H1 (cell line): ENCODE measurements around the gene TMEM108. TPM values are rescaled to one million over a fixed set of nuclear protein-coding genes. Genes with fewer than 3 reads are reported as not detected.

Source experiments
- CTCF ChIA-PET: fragments of 300-600 bp; sonication (Branson Sonifier 250); formaldehyde crosslinking; loops from one replicate; lab custom pipeline; 2021; ENCODE audit not compliant: partially characterized antibody; lab: Charles Lee
- POLR2A ChIA-PET: fragments of 300-600 bp; sonication (Branson Sonifier 250); formaldehyde crosslinking; loops from one replicate; lab custom pipeline; 2021; ENCODE audit warnings: inconsistent platforms; ENCODE audit not compliant: partially characterized antibody; lab: Charles Lee
- DNase-seq, 2 experiments: peaks; one replicate each; pipeline versions ENCODE4 v3.0.0 to v3.0.0-alpha.2; 2010 to 2022; ENCODE audit warnings: low spot score in 2 of 2, low read depth in 1 of 2, mixed read lengths in 1 of 2
- FAIRE-seq: peaks from 2 replicates; lab custom pipeline; 2011; peaks lifted over from hg19 to GRCh38; lab: Jason Lieb, UNC
- H2AFZ ChIP-seq: 2 replicates; pipeline ENCODE4 v1.8.1; 2012; ENCODE audit warnings: low read length, inconsistent platforms
- H2AK5ac ChIP-seq: 2 replicates; pipeline ENCODE4 v1.6.1; 2013; ENCODE audit warnings: low read depth, low read length
- H2BK120ac ChIP-seq: replicated peaks from 2 replicates; pipeline ENCODE3; 2013; ENCODE audit warnings: low read depth, low read length, inconsistent platforms
- H2BK12ac ChIP-seq: 2 replicates; pipeline ENCODE4 v1.6.1; 2013; ENCODE audit warnings: low read depth, low read length
- H2BK15ac ChIP-seq: 2 replicates; pipeline ENCODE4 v1.6.1; 2013; ENCODE audit warnings: low read length
- H2BK20ac ChIP-seq: 2 replicates; pipeline ENCODE4 v1.6.1; 2013; ENCODE audit warnings: low read length
- H2BK5ac ChIP-seq: 2 replicates; pipeline ENCODE4 v1.6.1; 2013; ENCODE audit warnings: low read depth, low read length
- H3K14ac ChIP-seq: 2 replicates; pipeline ENCODE4 v1.6.1; 2013; ENCODE audit warnings: inconsistent platforms; ENCODE audit not compliant: insufficient read length
- H3K18ac ChIP-seq: 2 replicates; pipeline ENCODE4 v1.6.1; 2013; ENCODE audit warnings: low read length; ENCODE audit errors: extremely low read depth
- H3K23ac ChIP-seq: 2 replicates; pipeline ENCODE4 v1.6.1; 2013; ENCODE audit warnings: inconsistent platforms; ENCODE audit not compliant: insufficient read length
- H3K23me2 ChIP-seq: 2 replicates; pipeline ENCODE4 v1.6.1; 2013; ENCODE audit warnings: low read depth, low read length
- H3K27ac ChIP-seq: 2 replicates; pipeline ENCODE4 v1.6.1; 2011; ENCODE audit warnings: low read depth, low read length, inconsistent platforms
- H3K27me3 ChIP-seq, 4 experiments: replicated peaks in 1 of 4; 1 replicate in 1 of 4; 2 replicates in 3 of 4; pipeline versions ENCODE4 v1.6.1 to v1.8.1; 2011 to 2013; ENCODE audit warnings: low read length in 3 of 4, mild to moderate bottlenecking in 3 of 4, inconsistent platforms in 2 of 4, mixed read lengths in 2 of 4, moderate library complexity in 1 of 4; ENCODE audit not compliant: control insufficient read depth in 3 of 4, insufficient read depth in 3 of 4; ENCODE audit errors: extremely low read depth in 1 of 4
- H3K36me3 ChIP-seq, 4 experiments: 2 replicates each; pipeline versions ENCODE4 v1.6.1 to v1.8.1; 2011 to 2013; ENCODE audit warnings: mild to moderate bottlenecking in 4 of 4, low read length in 3 of 4, moderate library complexity in 2 of 4, control low read depth in 1 of 4, inconsistent platforms in 1 of 4; ENCODE audit not compliant: insufficient read depth in 4 of 4, control insufficient read depth in 2 of 4
- H3K4ac ChIP-seq: replicated peaks from 2 replicates; pipeline ENCODE3; 2013; ENCODE audit warnings: low read length, low read depth, mixed read lengths, inconsistent platforms; ENCODE audit not compliant: insufficient read length
- H3K4me1 ChIP-seq, 4 experiments: replicated peaks in 1 of 4; 1 replicate in 1 of 4; 2 replicates in 3 of 4; pipeline versions ENCODE4 v1.6.1 to v1.8.1; 2011 to 2013; ENCODE audit warnings: low read length in 3 of 4, inconsistent platforms in 2 of 4, mixed read lengths in 1 of 4; ENCODE audit not compliant: insufficient read depth in 4 of 4, control insufficient read depth in 3 of 4
- H3K4me2 ChIP-seq, 2 experiments: 2 replicates each; pipeline versions ENCODE4 v1.6.1 to v1.8.1; 2011 to 2013; ENCODE audit warnings: low read depth in 2 of 2, low read length in 2 of 2, control low read depth in 1 of 2, inconsistent platforms in 1 of 2, mild to moderate bottlenecking in 1 of 2; ENCODE audit not compliant: insufficient read depth in 1 of 2
- H3K4me3 ChIP-seq, 4 experiments: fragments of 200-600, 300-600 bp in 1 of 4; sonication (generic), shearing (Covaris generic), sonication (Bioruptor Twin) in 1 of 4; 2 replicates each; pipeline versions ENCODE4 v1.5.1 to v1.8.1; 2011 to 2016; ENCODE audit warnings: low read length in 4 of 4, low read depth in 3 of 4, control low read depth in 2 of 4, inconsistent platforms in 2 of 4, mild to moderate bottlenecking in 2 of 4, mixed read lengths in 1 of 4, moderate library complexity in 1 of 4; ENCODE audit not compliant: insufficient read depth in 2 of 4; ENCODE audit errors: extremely low read depth in 1 of 4
- H3K56ac ChIP-seq: replicated peaks from 2 replicates; pipeline ENCODE3; 2013; ENCODE audit warnings: low read depth, mild to moderate bottlenecking, mixed read lengths, low read length, inconsistent platforms; ENCODE audit not compliant: insufficient read length
- H3K79me1 ChIP-seq: 2 replicates; pipeline ENCODE4 v1.6.1; 2013; ENCODE audit warnings: low read depth, low read length, control low read depth
- H3K79me2 ChIP-seq, 2 experiments: 2 replicates each; pipeline versions ENCODE4 v1.6.1 to v1.8.1; 2012 to 2013; ENCODE audit warnings: low read length in 2 of 2, mild to moderate bottlenecking in 2 of 2, inconsistent platforms in 1 of 2; ENCODE audit not compliant: insufficient read depth in 2 of 2, control insufficient read depth in 1 of 2
- H3K9ac ChIP-seq, 4 experiments: replicated peaks in 1 of 4; 1 replicate in 1 of 4; 2 replicates in 3 of 4; pipeline versions ENCODE4 v1.6.1 to v1.8.1; 2011 to 2013; ENCODE audit warnings: low read depth in 3 of 4, low read length in 3 of 4, control low read depth in 2 of 4, mild to moderate bottlenecking in 2 of 4, moderate library complexity in 2 of 4, inconsistent platforms in 1 of 4; ENCODE audit errors: extremely low read depth in 1 of 4
- H3K9me3 ChIP-seq, 2 experiments: 2 replicates each; pipeline versions ENCODE4 v1.6.1 to v1.8.1; 2012 to 2013; ENCODE audit warnings: mild to moderate bottlenecking in 2 of 2, moderate library complexity in 2 of 2, control low read depth in 1 of 2, inconsistent platforms in 1 of 2, low read depth in 1 of 2, low read length in 1 of 2, mixed read lengths in 1 of 2; ENCODE audit not compliant: insufficient read depth in 2 of 2
- H4K20me1 ChIP-seq, 2 experiments: replicated peaks in 1 of 2; 2 replicates each; pipeline versions ENCODE3 to v1.8.1; 2011 to 2013; ENCODE audit warnings: inconsistent platforms in 2 of 2, low read length in 2 of 2, mild to moderate bottlenecking in 1 of 2; ENCODE audit not compliant: insufficient read depth in 2 of 2, control insufficient read depth in 1 of 2
- H4K5ac ChIP-seq: 2 replicates; pipeline ENCODE4 v1.6.1; 2013; ENCODE audit warnings: low read length, low read depth, mixed read lengths, inconsistent platforms; ENCODE audit not compliant: insufficient read length
- H4K8ac ChIP-seq: 2 replicates; pipeline ENCODE4 v1.8.0; 2013; ENCODE audit warnings: mild to moderate bottlenecking, moderate library complexity, low read length, inconsistent platforms; ENCODE audit not compliant: insufficient read depth; ENCODE audit errors: extremely low read depth
- H4K91ac ChIP-seq: replicated peaks from 2 replicates; pipeline ENCODE3; 2013; ENCODE audit warnings: low read length, mixed read lengths, inconsistent platforms; ENCODE audit not compliant: insufficient read length
- WGBS, 2 experiments: shearing (Covaris generic) in 1 of 2; methylation state at CpG; one replicate each; pipeline versions ENCODE4 v1.1.6 to v1.1.7; 2013 to 2015; ENCODE audit warnings: low lambda C conversion rate in 2 of 2, mixed read lengths in 2 of 2, inconsistent platforms in 1 of 2, low coverage in 1 of 2, missing lambda C conversion rate in 1 of 2; ENCODE audit not compliant: insufficient replicate concordance in 2 of 2, insufficient coverage in 1 of 2, insufficient read length in 1 of 2; ENCODE audit errors: extremely low coverage in 1 of 2, missing lambda C conversion rate in 1 of 2; 5-methylcytosine and 5-hydroxymethylcytosine counted together
- polyA plus RNA-seq, 7 experiments: library from polyadenylated mRNA; depleted of rRNA in 3 of 7; stranded (reverse) in 5 of 7; unstranded in 2 of 7; fragments of >200 nt in 5 of 7; fragments of 200-250 nt in 2 of 7; gene quantifications; 1 replicate in 5 of 7; 2 replicates in 1 of 7; 4 replicates in 1 of 7; pipeline versions ENCODE4 v1.2.1 to v1.2.3, GENCODE V29; 2011 to 2013; ENCODE audit warnings: missing spikeins in 2 of 7, mixed read lengths in 2 of 7
- total RNA-seq: library from RNA; stranded (reverse); fragmentation: NEBNext Ultra II Directional; extraction: Animal tissue kit (Norgen Biotek cat#: 25700); gene quantifications from 2 replicates; pipeline ENCODE4 v1.2.1, GENCODE V29; 2021

Gene TMEM108
- total and polyA plus RNA-seq, 2 of the 8 experiments (the other 6 are each of a cell fraction or from before 2014, with no cell fraction given) = 14.3 to 16.2 TPM

GRCh38 chr3:133367956-133368355 lies 329.8 kb downstream of the TMEM108 start:
- Histone ChIP-seq H3K23ac (no peak overlapping the region), H3K4me3 (no peak overlapping the region), H4K20me1 (no peaks in the 10 kb centered on the region), H4K5ac (no peak overlapping the region), H3K14ac (no peak overlapping the region), H2BK5ac (no peak overlapping the region), H3K4me1 (peaks cover 0 to under 1% (median 0%) of the 10 kb centered on the region in 4 experiments; a peak in 1 of 7 replicates), H3K23me2 (no peaks in the 10 kb centered on the region), H4K91ac (no peak overlapping the region), H3K56ac (no peak overlapping the region), H2AK5ac (no peak overlapping the region), H3K9ac (no peak overlapping the region), H3K36me3 (no peaks in the 10 kb centered on the region; a peak in 1 of 8 replicates), H3K9me3 (no peaks in the 10 kb centered on the region), H3K4ac (no peak overlapping the region), H3K27ac (no peak overlapping the region), H2BK15ac (no peak overlapping the region), H3K79me1 (no peaks in the 10 kb centered on the region), H2AFZ (no peak overlapping the region), H2BK120ac (no peak overlapping the region), H2BK12ac (no peak overlapping the region), H3K4me2 (no peak overlapping the region), H3K18ac (no peak overlapping the region), H2BK20ac (no peak overlapping the region), H3K79me2 (no peaks in the 10 kb centered on the region), H3K27me3 (peaks cover 0 to 1% (median 0%) of the 10 kb centered on the region in 4 experiments; a peak in 1 of 7 replicates), H4K8ac (no peak overlapping the region)
- ChIA-PET POLR2A (no interaction called here), CTCF (interaction anchor here (1.5 to 18.0 kb wide), 3 partner anchors 10 to 327 kb away, joined by 4 to 189 read pairs (median 28); no protein-coding TSS in a partner anchor)
- WGBS, 2 experiments = 45% methylated on average over 1 of the region's 1 CpG; no CpG with 5 or more reads in 1 of the 2 experiments
- DNase-seq (peak in 1 of 2 experiments; percentile 26), FAIRE-seq (no peak)
